Kidney (tissue), 14 donors: ENCODE data around the gene RNF13. TPM values are rescaled to one million over a fixed set of nuclear protein-coding genes. Genes with fewer than 3 reads are reported as not detected.

Experiments used
- DNase-seq, 5 donors: peaks; one replicate each; pipeline ENCODE4 v3.0.0-alpha.2; 2013 to 2020
- FAIRE-seq: peaks from 2 replicates; lab custom pipeline; 2012; peaks lifted over from hg19 to GRCh38; lab: Jason Lieb, UNC
- H3K27ac ChIP-seq, 2 donors: one replicate each; pipeline ENCODE4 v1.7.0; 2013; ENCODE audit warnings: low read depth in 2 of 2, low read length in 2 of 2, inconsistent platforms in 1 of 2
- H3K27me3 ChIP-seq: one replicate; pipeline ENCODE4 v1.7.1; 2013; ENCODE audit warnings: low read length, inconsistent platforms; ENCODE audit not compliant: control insufficient read depth, insufficient read depth
- H3K36me3 ChIP-seq, 3 donors: one replicate each; pipeline versions ENCODE4 v1.7.0 to v1.7.1; 2013; ENCODE audit warnings: low read length in 3 of 3, control low read depth in 1 of 3, inconsistent platforms in 1 of 3; ENCODE audit not compliant: insufficient read depth in 3 of 3, control insufficient read depth in 2 of 3
- H3K4me1 ChIP-seq, 3 donors: one replicate each; pipeline versions ENCODE4 v1.7.0 to v1.7.1; 2013; ENCODE audit warnings: low read length in 3 of 3, inconsistent platforms in 1 of 3, low read depth in 1 of 3; ENCODE audit not compliant: control insufficient read depth in 2 of 3, insufficient read depth in 2 of 3
- H3K4me3 ChIP-seq, 3 donors: one replicate each; pipeline versions ENCODE4 v1.7.0 to v1.8.1; 2013; ENCODE audit warnings: low read length in 3 of 3, control low read depth in 1 of 3, inconsistent platforms in 1 of 3
- H3K9ac ChIP-seq, 3 donors: one replicate each; pipeline versions ENCODE4 v1.7.0 to v1.7.1; 2013; ENCODE audit warnings: low read length in 3 of 3, control low read depth in 1 of 3, inconsistent platforms in 1 of 3
- H3K9me3 ChIP-seq, 3 donors: one replicate each; pipeline versions ENCODE4 v1.7.0 to v1.7.1; 2013; ENCODE audit warnings: low read length in 3 of 3, control low read depth in 1 of 3, inconsistent platforms in 1 of 3; ENCODE audit not compliant: control insufficient read depth in 2 of 3, insufficient read depth in 1 of 3
- CTCF ChIP-seq: IDR thresholded peaks from 3 replicates; pipeline ENCODE4 v1.5.1; 2012; ENCODE audit warnings: mild to moderate bottlenecking, moderate library complexity, borderline replicate concordance; ENCODE audit not compliant: insufficient read depth; ENCODE audit errors: extremely low read depth
- intact Hi-C: fragments of 100-400 bp; cut with DNase I; formaldehyde crosslinking; loops from one replicate; pipeline ENCODE4 v1.11.1; 2022
- polyA plus RNA-seq: library from polyadenylated mRNA; stranded (reverse); fragments of 350-450 nt; fragmentation: Illumina TruSeq; extraction: RNeasy Lipid Tissue Mini Kit (QIAGEN cat#74804); gene quantifications from one replicate; pipeline ENCODE4 v1.2.3, GENCODE V29; 2014; ENCODE audit warnings: low read depth, low replicate concordance; ENCODE audit not compliant: insufficient read depth
- total RNA-seq: library from RNA; stranded (reverse); fragmentation: NEBNext Ultra II Directional; extraction: Animal tissue kit (Norgen Biotek cat#: 25700); gene quantifications from one replicate; pipeline ENCODE4 v1.2.1, GENCODE V29; 2021
- donor health status: control.
- donor health status: control.
- donor health status: control.
- donor health status: control.
- donor health status: control.
- donor health status: DM: yes; HTN: yes; CAD: no.
- donor health status: Normal renal cell carcinoma (clear cell type).

The RNF13 gene
- total and polyA plus RNA-seq, 2 donors from 2014 or later = 54.1 to 87.1 TPM

DNA sequence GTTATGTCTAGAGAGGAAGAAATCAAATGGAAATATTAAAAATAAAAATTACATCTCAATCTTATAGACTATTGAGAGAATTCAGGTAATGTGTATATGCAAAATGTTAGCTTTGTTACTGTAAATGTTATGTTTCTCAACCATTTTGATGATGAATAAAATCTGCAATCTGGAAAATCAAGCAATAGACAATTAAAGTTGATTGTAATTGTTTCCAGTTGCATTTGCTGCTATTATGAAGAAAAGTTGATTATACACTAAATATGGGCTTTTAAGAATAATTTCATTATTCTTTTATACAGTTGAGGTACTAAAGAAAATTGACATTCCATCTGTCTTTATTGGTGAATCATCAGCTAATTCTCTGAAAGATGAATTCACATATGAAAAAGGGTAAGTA is 88.8 kb downstream of the RNF13 start:
- no peak overlapping the region for H3K9ac ChIP-seq
- H3K9me3 ChIP-seq = no peaks in the 10 kb centered on the region
- intact Hi-C loops = no loop called here
- no peaks in the 10 kb centered on the region for H3K36me3 ChIP-seq
- TF ChIP-seq CTCF = no peak
- H3K4me1 ChIP-seq = no peaks in the 10 kb centered on the region
- no peak for FAIRE-seq
- H3K27me3 ChIP-seq = no peaks in the 10 kb centered on the region
- H3K4me3 ChIP-seq = no peak overlapping the region
- no peak for DNase-seq
- no peak overlapping the region for H3K27ac ChIP-seq

DNA sequence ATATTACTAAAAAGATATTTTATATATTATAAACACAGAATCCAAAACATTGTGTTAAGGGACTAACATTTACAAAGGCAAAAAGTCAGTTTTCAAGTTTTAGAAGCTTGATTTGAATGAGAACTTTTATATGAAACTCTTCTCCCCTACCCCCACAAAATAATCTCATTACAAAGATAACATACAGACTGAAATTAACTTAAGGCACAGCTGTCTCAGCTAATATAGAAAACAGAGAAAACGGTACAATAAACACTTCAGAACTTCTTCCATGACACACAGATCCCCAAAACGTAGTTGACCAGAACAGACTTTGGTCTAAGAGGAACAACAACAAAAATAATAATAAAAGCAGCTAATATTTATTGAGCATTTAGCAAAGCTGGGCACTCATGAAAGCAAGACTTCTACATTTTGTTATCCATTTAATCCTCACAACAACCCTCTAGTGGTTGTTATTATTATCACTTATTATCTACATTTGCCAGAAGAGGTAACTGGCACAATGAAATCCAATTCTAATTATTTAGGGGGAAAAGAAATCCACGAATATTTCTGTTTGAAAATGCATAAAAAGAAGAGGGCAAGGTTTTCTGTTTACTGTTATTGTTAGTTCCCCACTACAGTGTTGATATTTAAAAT is 89.6 kb downstream of the RNF13 start:
- Histone ChIP-seq H3K9me3 (no peaks in the 10 kb centered on the region), H3K27ac (no peak overlapping the region), H3K9ac (no peak overlapping the region), H3K4me3 (no peak overlapping the region), H3K4me1 (no peaks in the 10 kb centered on the region), H3K36me3 (no peaks in the 10 kb centered on the region), H3K27me3 (no peaks in the 10 kb centered on the region)
- FAIRE-seq = no peak
- TF ChIP-seq CTCF = no peak
- DNase-seq = no peak
- intact Hi-C loops = no loop called here

GRCh38 chr3:149906036-149906435 is 93.0 kb downstream of the RNF13 start:
- H3K36me3 ChIP-seq = no peaks in the 10 kb centered on the region
- H3K27ac ChIP-seq = no peak overlapping the region
- H3K4me3 ChIP-seq = no peak overlapping the region
- no peaks in the 10 kb centered on the region for H3K9me3 ChIP-seq
- intact Hi-C loops = no loop called here
- FAIRE-seq = no peak
- no peak for DNase-seq
- no peak for TF ChIP-seq CTCF
- no peaks in the 10 kb centered on the region for H3K27me3 ChIP-seq
- H3K4me1 ChIP-seq = no peaks in the 10 kb centered on the region
- H3K9ac ChIP-seq = no peak overlapping the region
